ENCODE data around the gene DERA.

GRCh38 chr12:16072678-16073077 lies 161.5 kb downstream of the DERA start:
- no peak for TF ChIP-seq EZH2phosphoT487 (IDR thresholded peaks at IDR 0.05; ENCODE audit: low read depth, severe bottlenecking, unreplicated experiment)
- no peak for TF ChIP-seq EZH2 (IDR thresholded peaks at IDR 0.05; ENCODE audit: borderline replicate concordance)
- TF ChIP-seq CTCF (IDR thresholded peaks at IDR 0.05; ENCODE audit: poor library complexity) = no peak

All from hepatocyte (in vitro differentiated cells).